HG02623 (cell line): ENCODE data around the gene SCP2.

ENCODE experiments used
- ATAC-seq: cut with Tn5 transposase; IDR thresholded peaks from one replicate; pipeline ENCODE4 v1.9.1; 2021; ENCODE audit warnings: moderate library complexity; ENCODE audit not compliant: unreplicated experiment

SCP2 gene

DNA sequence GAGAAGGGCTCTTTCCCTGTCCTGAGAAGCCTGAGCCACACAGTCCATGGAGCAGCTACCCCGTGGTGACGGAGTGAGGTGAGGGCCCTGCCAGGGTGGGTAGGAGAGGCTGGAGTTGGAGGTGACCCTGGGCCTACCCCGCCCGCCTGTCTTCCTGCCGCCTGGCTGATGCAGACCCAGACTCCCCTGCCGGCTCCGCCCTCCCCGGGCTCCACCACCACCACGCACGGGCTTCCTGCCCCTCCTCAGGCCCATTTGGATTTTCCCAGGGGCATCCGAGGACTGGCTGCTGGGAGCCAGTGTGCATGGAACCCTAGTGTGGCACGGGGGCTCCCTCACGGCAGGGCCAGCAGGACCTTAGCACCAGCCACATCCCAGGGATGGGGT is 167.4 kb downstream of the SCP2 start:
- ATAC-seq: no peak
